Measurements from ENCODE around the gene ABCC1. TPM values are rescaled to one million over a fixed set of nuclear protein-coding genes. Genes with fewer than 3 reads are reported as not detected.

The ABCC1 gene
- polyA plus RNA-seq, 1 of the 3 experiments (the other 2 are of a cell fraction): 23.7 TPM

DNA sequence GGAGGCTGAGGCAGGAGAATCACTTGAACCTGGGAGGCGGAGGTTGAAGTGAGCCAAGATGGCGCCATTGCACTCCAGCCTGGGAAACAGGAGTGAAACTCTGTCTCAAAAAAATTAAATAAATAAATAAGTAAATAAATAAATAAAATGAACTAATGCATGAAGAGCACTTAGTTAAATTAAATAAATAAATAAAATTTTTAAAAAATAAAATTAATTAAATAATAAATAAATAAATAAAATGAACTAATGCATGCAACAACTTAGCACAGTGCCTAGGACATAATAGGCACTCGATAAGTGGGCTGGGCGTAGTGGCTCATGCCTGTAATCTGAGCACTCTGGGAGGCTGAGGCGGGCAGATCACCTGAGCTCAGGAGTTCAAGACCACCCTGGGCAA is 45.5 kb upstream of the ABCC1 start:
- H3K27me3 ChIP-seq (ENCODE audit: insufficient read depth): no peaks in the 10 kb centered on the region
- ChIA-PET POLR2A (no interaction called here), CTCF (interaction anchor here (1.1 kb wide), 1 partner anchor 16 kb away, joined by 3 read pairs; the partner anchor contains the start of gene CEP20)
- H4K20me1 ChIP-seq (ENCODE audit: insufficient read depth): no peaks in the 10 kb centered on the region
- WGBS (ENCODE audit: low lambda C conversion rate): 93% methylated on average over 5 of the region's 5 CpGs
- H3K9ac ChIP-seq: no peak overlapping the region
- no peak overlapping the region for H3K4me3 ChIP-seq (ENCODE audit: low read depth in 2 of 2, low read length in 1 of 2)
- no peaks in the 10 kb centered on the region for H3K9me3 ChIP-seq
- H3K4me1 ChIP-seq (ENCODE audit: control insufficient read depth in 1 of 2, insufficient read depth in 2 of 2, low read depth in 1 of 2, low read length in 1 of 2): no peaks in the 10 kb centered on the region
- no peak overlapping the region for H2AFZ ChIP-seq (ENCODE audit: low read depth)
- no peak overlapping the region for H3K27ac ChIP-seq (ENCODE audit: low read depth in 2 of 2, low read length in 1 of 2)
- no peak overlapping the region for H3K4me2 ChIP-seq
- peaks cover 9% of the 10 kb centered on the region for H3F3A ChIP-seq (replicated peaks; ENCODE audit: insufficient read depth)
- no peaks in the 10 kb centered on the region for H3K9me2 ChIP-seq
- no peaks in the 10 kb centered on the region for H3K36me3 ChIP-seq (replicated peaks in 1 of 2; ENCODE audit: control insufficient read depth in 1 of 2, insufficient read depth in 2 of 2, low read length in 1 of 2)
- no peak for DNase-seq
- H3K79me2 ChIP-seq (ENCODE audit: insufficient read depth): no peaks in the 10 kb centered on the region
- TF ChIP-seq, protein P1, sequence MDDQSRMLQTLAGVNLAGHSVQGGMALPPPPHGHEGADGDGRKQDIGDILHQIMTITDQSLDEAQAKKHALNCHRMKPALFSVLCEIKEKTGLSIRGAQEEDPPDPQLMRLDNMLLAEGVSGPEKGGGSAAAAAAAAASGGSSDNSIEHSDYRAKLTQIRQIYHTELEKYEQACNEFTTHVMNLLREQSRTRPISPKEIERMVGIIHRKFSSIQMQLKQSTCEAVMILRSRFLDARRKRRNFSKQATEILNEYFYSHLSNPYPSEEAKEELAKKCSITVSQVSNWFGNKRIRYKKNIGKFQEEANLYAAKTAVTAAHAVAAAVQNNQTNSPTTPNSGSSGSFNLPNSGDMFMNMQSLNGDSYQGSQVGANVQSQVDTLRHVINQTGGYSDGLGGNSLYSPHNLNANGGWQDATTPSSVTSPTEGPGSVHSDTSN (IDR thresholded peaks at IDR 0.05): no peak
- TF ChIP-seq, protein P2, sequence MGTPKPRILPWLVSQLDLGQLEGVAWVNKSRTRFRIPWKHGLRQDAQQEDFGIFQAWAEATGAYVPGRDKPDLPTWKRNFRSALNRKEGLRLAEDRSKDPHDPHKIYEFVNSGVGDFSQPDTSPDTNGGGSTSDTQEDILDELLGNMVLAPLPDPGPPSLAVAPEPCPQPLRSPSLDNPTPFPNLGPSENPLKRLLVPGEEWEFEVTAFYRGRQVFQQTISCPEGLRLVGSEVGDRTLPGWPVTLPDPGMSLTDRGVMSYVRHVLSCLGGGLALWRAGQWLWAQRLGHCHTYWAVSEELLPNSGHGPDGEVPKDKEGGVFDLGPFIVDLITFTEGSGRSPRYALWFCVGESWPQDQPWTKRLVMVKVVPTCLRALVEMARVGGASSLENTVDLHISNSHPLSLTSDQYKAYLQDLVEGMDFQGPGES (IDR thresholded peaks at IDR 0.05; ENCODE audit: low read depth, low read length): no peak
- TF ChIP-seq, protein P3, sequence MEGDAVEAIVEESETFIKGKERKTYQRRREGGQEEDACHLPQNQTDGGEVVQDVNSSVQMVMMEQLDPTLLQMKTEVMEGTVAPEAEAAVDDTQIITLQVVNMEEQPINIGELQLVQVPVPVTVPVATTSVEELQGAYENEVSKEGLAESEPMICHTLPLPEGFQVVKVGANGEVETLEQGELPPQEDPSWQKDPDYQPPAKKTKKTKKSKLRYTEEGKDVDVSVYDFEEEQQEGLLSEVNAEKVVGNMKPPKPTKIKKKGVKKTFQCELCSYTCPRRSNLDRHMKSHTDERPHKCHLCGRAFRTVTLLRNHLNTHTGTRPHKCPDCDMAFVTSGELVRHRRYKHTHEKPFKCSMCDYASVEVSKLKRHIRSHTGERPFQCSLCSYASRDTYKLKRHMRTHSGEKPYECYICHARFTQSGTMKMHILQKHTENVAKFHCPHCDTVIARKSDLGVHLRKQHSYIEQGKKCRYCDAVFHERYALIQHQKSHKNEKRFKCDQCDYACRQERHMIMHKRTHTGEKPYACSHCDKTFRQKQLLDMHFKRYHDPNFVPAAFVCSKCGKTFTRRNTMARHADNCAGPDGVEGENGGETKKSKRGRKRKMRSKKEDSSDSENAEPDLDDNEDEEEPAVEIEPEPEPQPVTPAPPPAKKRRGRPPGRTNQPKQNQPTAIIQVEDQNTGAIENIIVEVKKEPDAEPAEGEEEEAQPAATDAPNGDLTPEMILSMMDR (IDR thresholded peaks at IDR 0.05): no peak

DNA sequence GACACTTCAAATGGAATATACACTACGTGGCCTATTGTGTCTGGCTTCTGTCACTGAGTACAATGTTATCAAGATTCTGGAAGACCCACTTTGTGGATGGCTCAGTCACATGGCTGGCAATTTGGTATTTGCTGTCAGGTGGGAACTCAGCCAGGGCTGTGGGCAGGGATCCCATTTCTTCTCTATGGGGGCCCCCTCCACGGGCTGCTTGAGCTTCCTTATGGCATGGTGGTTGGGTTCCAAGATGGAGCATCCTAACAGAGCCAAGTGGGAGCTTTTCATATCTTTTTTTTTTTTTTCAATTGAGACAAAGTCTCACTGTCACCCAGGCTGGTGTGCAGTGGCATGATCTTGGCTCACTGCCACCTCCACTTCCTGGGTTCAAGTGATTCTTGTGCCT is 43.0 kb upstream of the ABCC1 start:
- POLR2A ChIA-PET: no interaction called here
- CTCF ChIA-PET: interaction anchor here (1.1 kb wide), 1 partner anchor 65 kb away, joined by 5 read pairs; no protein-coding TSS in a partner anchor
- no peak for DNase-seq

More for the DNA sequence above, 43.0 kb upstream of the ABCC1 start:
- 35% methylated on average over 2 of the region's 2 CpGs for WGBS (ENCODE audit: low lambda C conversion rate)
- Histone ChIP-seq H3K9me3 (no peaks in the 10 kb centered on the region), H3K9me2 (no peaks in the 10 kb centered on the region), H3K4me3 (ENCODE audit: low read depth in 2 of 2, low read length in 1 of 2) (no peak overlapping the region), H3K27me3 (ENCODE audit: insufficient read depth) (no peaks in the 10 kb centered on the region), H4K20me1 (ENCODE audit: insufficient read depth) (no peaks in the 10 kb centered on the region), H3K27ac (ENCODE audit: low read depth in 2 of 2, low read length in 1 of 2) (no peak overlapping the region), H3F3A (replicated peaks; ENCODE audit: insufficient read depth) (no peaks in the 10 kb centered on the region), H3K4me2 (no peak overlapping the region), H2AFZ (ENCODE audit: low read depth) (no peak overlapping the region), H3K9ac (no peak overlapping the region), H3K4me1 (ENCODE audit: control insufficient read depth in 1 of 2, insufficient read depth in 2 of 2, low read depth in 1 of 2, low read length in 1 of 2) (no peaks in the 10 kb centered on the region), H3K36me3 (replicated peaks in 1 of 2; ENCODE audit: control insufficient read depth in 1 of 2, insufficient read depth in 2 of 2, low read length in 1 of 2) (no peaks in the 10 kb centered on the region), H3K79me2 (ENCODE audit: insufficient read depth) (no peaks in the 10 kb centered on the region)
- TF ChIP-seq EZH2phosphoT487 (IDR thresholded peaks at IDR 0.05; ENCODE audit: borderline replicate concordance, low read depth) (no peak), SIN3A (IDR thresholded peaks at IDR 0.05; ENCODE audit: borderline replicate concordance, low read depth, low read length) (no peak), FOSL2 (IDR thresholded peaks at IDR 0.05; ENCODE audit: borderline replicate concordance, low read depth) (no peak), RFX5 (IDR thresholded peaks at IDR 0.05; ENCODE audit: low read length) (no peak), NRF1 (IDR thresholded peaks at IDR 0.05; ENCODE audit: low read depth, low read length) (no peak), TEAD4 (IDR thresholded peaks at IDR 0.05; ENCODE audit: borderline replicate concordance, insufficient read depth) (no peak), TCF12 (IDR thresholded peaks at IDR 0.05) (no peak), YY1 (IDR thresholded peaks at IDR 0.05; ENCODE audit: low read depth) (no peak)
- TF ChIP-seq, protein P4, sequence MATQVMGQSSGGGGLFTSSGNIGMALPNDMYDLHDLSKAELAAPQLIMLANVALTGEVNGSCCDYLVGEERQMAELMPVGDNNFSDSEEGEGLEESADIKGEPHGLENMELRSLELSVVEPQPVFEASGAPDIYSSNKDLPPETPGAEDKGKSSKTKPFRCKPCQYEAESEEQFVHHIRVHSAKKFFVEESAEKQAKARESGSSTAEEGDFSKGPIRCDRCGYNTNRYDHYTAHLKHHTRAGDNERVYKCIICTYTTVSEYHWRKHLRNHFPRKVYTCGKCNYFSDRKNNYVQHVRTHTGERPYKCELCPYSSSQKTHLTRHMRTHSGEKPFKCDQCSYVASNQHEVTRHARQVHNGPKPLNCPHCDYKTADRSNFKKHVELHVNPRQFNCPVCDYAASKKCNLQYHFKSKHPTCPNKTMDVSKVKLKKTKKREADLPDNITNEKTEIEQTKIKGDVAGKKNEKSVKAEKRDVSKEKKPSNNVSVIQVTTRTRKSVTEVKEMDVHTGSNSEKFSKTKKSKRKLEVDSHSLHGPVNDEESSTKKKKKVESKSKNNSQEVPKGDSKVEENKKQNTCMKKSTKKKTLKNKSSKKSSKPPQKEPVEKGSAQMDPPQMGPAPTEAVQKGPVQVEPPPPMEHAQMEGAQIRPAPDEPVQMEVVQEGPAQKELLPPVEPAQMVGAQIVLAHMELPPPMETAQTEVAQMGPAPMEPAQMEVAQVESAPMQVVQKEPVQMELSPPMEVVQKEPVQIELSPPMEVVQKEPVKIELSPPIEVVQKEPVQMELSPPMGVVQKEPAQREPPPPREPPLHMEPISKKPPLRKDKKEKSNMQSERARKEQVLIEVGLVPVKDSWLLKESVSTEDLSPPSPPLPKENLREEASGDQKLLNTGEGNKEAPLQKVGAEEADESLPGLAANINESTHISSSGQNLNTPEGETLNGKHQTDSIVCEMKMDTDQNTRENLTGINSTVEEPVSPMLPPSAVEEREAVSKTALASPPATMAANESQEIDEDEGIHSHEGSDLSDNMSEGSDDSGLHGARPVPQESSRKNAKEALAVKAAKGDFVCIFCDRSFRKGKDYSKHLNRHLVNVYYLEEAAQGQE (IDR thresholded peaks at IDR 0.05; ENCODE audit: low read depth, low read length): no peak
- TF ChIP-seq, protein P1 (IDR thresholded peaks at IDR 0.05): no peak
- TF ChIP-seq, protein P5, sequence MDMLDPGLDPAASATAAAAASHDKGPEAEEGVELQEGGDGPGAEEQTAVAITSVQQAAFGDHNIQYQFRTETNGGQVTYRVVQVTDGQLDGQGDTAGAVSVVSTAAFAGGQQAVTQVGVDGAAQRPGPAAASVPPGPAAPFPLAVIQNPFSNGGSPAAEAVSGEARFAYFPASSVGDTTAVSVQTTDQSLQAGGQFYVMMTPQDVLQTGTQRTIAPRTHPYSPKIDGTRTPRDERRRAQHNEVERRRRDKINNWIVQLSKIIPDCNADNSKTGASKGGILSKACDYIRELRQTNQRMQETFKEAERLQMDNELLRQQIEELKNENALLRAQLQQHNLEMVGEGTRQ (IDR thresholded peaks at IDR 0.05; ENCODE audit: borderline replicate concordance, low read depth, low read length): no peak

Measured in SK-N-SH (cell line).